CD4-positive, alpha-beta T cell treated with Interleukin-12 subunit alpha and Interleukin-12 subunit beta, for 1 hour (primary cell): ENCODE data around the gene SLC27A5.
"Not testable (repeated sequence)": the region's sequence is repeated elsewhere in the genome, so short reads cannot be mapped to it uniquely, and the experiment has no call there.

Experiments used
- DNase-seq: peaks from one replicate; pipeline ENCODE4 v3.0.0-alpha.2; 2020

SLC27A5 gene

GRCh38 chr19:58521651-58522050 lies 9.9 kb upstream of the SLC27A5 start:
- DNase-seq = no peak

DNA sequence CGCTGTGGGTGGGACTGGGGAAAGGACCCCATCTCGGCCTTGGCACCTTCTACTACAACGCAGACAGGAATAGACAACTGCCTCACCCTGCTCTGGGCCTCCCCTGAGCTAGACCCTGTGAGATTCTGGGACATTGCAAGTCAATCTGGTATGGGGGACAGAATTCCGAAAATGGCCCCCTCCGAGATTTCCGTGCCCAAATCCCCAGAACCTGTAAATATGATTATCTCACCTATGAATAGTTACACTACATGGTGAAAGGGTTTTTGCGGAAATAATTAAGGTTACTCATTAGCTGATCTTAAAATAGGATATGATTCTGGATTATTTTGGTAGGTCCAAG lies 8.4 kb upstream of the SLC27A5 start:
- DNase-seq = no peak

GRCh38 chr19:58519355-58520256 lies 7.8 kb upstream of the SLC27A5 start, which contains the start of gene ZBTB45:
Gene ZBTB45 (minus strand): TSS chr19:58519810. CDS start chr19:58517673, 2,137 bp downstream.
- peak; percentile 93 for DNase-seq

DNA sequence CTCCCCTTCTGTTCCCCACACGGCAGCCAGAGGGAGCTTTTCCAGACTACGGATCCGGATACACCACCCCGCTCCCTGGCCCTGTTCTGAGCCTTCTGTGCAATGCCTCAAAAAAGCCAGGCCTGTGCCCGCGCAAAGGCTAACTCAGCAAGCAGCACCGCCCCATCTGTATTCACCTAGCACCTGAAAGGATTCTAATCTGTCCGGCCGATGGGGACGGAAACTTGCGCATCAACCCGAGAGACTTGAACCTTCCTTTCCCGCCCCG lies 7.2 kb upstream of the SLC27A5 start:
- peak; percentile 52 for DNase-seq

- DNase-seq = no peak
Measured at GRCh38 chr19:58518256-58519086, 6.7 kb upstream of the SLC27A5 start.

DNA sequence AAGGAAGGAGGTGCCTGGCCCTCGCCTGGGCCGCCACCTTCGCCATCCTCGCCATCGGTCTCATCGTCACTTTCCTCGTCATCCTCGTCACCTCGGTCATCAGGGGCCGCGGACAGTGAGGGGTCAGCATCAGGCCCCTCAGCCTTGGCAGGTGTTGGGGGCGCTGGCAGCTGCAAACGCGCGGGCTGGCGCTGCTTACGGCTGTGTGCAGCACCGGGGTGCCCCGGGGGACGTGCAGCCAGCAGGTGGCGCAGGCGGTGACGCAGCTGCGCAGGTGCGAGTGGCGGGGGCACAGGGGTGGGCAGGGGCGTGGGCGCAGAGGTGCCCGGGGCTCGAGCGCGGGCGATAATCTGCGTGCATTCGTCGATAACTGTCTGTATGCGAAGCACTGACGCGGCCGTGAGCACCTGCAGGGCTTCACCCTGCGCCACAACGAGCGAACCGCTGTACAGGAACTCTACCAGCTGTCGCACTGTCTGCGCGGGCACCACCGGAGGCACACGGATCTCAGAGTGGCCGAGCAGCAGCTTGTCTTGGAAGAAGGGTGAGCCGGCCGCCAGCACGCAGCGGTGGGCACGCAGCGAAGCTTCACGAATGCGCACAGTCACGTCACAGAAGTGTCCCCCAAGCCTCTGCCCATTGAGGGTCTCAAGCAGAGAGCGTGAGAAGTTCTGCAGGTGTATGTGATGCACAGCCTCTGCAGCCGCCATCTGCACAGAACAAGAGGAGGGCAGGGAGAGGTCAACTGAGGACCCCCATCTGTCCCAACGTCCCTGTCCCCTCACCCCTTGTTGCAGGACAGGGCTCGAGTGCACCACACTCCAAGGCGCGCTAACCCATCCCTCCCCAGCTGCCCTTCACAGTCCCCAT lies 5.4 kb upstream of the SLC27A5 start:
- DNase-seq = no peak

GRCh38 chr19:58516246-58516836 lies 4.5 kb upstream of the SLC27A5 start:
- no peak for DNase-seq

- no peak for DNase-seq
Measured at GRCh38 chr19:58515259-58515658, 3.5 kb upstream of the SLC27A5 start.

DNA sequence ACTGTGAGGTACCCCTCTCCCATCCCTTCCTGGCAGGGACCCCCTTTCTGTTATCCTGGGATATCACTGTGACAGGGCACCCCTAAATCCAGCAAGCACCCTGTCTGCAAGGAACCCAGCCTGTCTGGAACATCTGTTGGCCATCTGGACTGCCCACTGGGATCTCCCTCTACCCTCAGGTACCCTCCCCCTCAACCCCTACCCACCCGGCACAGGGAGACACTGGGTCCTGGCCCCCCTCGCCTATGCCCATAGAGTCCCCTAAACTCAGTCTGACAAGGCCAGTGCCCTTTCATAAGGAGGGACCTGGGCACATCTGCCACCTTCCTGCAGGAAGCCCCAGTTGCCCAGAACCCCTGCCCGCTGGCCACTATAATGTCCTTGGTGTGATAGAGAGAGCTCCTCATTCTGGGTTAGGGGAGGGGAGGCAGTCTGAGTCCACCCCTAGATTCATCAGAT lies 2.8 kb upstream of the SLC27A5 start:
- DNase-seq = no peak

DNA sequence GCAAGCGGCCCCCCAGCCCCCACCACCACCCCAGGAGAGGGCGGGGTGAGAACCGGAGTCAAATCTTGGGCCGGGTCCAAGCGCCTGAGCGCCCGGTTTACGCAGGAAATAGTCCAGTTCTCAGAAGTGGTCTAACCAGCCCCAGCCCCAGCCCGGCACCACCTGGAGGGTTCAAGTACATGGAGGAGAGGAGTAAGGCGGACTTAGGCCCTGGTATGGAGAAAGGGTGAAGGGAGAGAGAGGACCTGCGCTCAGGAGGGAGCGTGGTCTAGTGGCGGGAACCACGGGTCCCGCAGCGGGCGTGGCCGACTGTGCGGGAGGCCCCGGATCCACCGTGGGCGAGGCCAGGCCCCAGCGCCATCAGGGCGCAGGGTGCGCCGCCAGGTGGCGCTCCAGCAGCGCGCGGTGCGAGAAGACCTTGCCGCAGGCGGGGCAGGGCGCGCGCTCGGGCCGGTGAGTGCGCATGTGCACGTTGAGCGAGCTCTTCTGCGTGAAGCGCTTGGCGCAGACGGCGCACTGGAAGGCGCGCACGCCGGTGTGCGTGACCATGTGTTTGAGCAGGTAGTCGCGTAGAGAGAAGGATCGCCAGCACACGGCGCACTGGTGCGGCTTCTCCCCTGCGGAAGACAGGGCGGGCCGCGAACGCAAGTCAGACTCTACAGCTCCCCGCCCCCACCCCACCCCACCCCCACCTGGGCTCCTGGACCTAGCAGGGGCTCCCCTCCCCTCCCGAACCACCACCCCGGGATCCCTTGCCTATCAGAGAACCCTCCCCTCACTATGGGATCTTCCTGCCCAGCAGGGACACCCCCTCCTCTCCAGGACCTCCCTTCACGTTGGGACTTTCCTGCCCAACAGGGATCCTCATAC lies 2.1 kb upstream of the SLC27A5 start:
- peak; percentile 95 for DNase-seq

- no peak for DNase-seq
Measured at GRCh38 chr19:58513213-58513693, 1.5 kb upstream of the SLC27A5 start.

GRCh38 chr19:58510084-58510862 lies 1.5 kb downstream of the SLC27A5 start:
- no peak for DNase-seq

GRCh38 chr19:58509731-58510083 lies 2.1 kb downstream of the SLC27A5 start:
- no peak for DNase-seq

- not testable (repeated sequence) for DNase-seq
Measured at GRCh38 chr19:58507602-58508223, 4.1 kb downstream of the SLC27A5 start.

GRCh38 chr19:58500242-58500641 lies 11.6 kb downstream of the SLC27A5 start:
- no peak for DNase-seq

- DNase-seq = peak; percentile 97
Measured at GRCh38 chr19:58499021-58499927, 12.5 kb downstream of the SLC27A5 start.

- no peak for DNase-seq
Measured at GRCh38 chr19:58498316-58499020, 13.3 kb downstream of the SLC27A5 start.

- DNase-seq = no peak
Measured at GRCh38 chr19:58497634-58498170, 14.1 kb downstream of the SLC27A5 start.
